Endometrium (tissue), 2 donors: ENCODE data around the gene CHST9.
"Not testable (repeated sequence)": the region's sequence is repeated elsewhere in the genome, so short reads cannot be mapped to it uniquely, and the experiment has no call there.

Source experiments
- FAIRE-seq: peaks from 2 replicates; lab custom pipeline; 2012; peaks lifted over from hg19 to GRCh38; lab: Jason Lieb, UNC
- donor health status: control.
- donor health status: control.

CHST9 gene

DNA sequence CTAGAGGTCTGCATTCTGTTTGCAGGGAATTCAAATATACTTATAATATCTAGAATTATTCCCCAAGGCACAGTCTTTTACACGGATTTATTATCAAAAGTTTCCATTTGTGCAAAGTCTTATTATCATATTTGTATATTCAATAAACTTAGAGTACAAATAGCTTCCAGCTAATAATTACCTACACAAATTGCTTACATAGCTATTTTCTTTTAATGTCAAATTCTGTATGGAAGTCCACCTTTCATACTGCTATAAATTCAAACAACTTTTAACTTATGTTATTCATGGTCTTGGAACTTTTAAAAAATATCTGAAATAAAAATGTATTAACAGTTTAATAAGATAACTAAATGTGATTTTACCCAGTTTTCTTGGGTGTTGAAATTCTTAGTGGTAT is 13.1 kb downstream of the CHST9 start:
- no peak for FAIRE-seq

DNA sequence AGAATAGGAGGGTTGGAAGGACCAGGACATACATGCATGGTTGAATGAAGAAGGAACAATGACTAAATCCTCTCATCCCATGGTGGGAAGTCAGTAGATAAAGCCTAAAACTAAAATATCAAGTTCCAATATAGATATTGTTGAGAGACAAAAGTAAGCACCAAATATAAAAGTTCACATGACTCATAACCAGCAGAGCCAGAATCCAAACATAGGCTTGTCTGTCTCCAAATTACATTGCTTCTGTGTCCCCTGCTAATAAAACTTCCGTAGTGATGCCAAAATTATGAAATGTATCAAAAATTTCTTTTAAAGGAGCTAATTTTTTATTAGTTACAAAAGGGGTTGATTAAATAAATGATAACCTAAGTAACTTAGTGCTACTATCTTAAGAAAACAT is 19.7 kb downstream of the CHST9 start:
- FAIRE-seq: no peak

DNA sequence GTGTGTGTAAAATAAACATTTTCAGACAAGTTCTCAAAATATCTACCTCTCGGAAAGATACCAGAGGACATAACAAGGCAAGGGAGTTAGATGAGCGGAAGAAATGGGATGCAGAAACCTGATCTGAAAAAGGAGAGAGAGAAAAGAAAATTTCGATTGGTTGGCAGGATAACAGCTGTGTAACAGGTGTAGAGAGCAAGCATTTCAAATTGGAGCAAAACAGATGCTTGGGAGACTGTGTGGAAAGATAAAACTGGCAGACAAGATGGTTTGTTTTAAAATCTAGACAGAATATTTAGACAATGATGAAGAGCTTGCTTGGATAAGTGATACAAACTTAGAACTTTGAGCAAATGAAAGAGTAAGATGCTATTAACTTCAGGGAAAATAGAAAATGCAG is 20.2 kb downstream of the CHST9 start:
- no peak for FAIRE-seq

DNA sequence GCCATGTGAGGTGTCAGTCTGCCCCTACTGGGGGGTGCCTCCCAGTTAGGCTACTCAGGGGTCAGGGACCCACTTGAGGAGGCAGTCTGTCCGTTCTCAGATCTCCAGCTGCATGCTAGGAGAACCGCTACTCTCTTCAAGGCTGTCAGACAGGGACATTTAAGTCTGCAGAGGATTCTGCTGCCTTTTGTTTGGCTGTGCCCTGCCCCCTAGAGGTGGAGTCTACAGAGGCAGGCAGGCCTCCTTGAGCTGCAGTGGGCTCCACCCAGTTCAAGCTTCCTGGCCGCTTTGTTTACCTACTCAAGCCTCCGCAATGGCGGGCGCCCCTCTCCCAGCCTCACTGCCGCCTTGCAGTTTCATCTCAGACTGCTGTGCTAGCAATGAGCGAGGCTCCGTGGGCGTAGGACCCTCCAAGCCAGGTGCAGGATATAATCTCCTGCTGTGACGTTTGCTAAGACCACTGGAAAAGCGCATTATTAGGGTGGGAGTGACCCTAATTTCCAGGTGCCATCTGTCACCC is 21.9 kb downstream of the CHST9 start:
- not testable (repeated sequence) for FAIRE-seq

DNA sequence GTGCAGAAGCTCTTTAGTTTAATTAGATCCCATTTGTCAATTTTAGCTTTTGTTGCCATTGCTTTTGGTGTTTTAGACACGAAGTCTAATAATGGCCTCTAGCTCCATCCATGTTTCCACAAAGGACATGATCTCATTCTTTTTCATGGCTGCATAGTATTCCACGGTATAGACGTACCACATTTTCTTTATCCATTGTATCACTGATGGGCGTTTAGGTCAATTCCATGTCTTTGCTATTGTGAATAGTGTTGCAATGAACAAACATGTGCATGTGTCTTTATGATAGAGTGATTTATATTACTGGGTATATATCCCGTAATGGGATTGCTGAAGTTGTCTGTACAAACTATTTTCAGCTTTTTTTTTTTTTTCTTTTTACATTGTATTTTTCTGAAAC is 35.9 kb downstream of the CHST9 start:
- FAIRE-seq: not testable (repeated sequence)

GRCh38 chr18:27144672-27145071 is 40.4 kb downstream of the CHST9 start:
- no peak for FAIRE-seq

- FAIRE-seq: no peak
Observed at GRCh38 chr18:27143580-27144287, 41.4 kb downstream of the CHST9 start.

- FAIRE-seq: no peak
Observed at GRCh38 chr18:27142891-27143290, 42.2 kb downstream of the CHST9 start.

GRCh38 chr18:27141876-27142275 is 43.2 kb downstream of the CHST9 start:
- no peak for FAIRE-seq

DNA sequence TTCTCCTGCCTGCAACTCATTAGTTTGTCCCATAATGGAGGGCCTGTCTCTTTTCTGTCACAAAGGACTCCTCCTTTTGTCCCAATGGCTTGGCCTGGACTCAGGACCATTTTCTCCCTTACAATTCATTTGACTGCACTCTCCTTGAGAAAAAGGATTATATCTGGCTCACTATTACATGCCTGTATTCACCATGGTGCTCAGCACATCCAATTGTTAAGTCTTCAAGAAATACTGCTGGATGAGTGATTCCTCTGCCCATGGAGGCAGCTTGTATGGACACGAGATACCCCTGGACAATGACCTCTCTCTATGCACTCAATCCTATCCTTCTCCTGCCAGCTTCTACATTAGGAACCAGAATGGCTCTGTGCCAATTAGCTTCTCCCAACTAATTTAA is 47.0 kb downstream of the CHST9 start:
- FAIRE-seq: no peak

DNA sequence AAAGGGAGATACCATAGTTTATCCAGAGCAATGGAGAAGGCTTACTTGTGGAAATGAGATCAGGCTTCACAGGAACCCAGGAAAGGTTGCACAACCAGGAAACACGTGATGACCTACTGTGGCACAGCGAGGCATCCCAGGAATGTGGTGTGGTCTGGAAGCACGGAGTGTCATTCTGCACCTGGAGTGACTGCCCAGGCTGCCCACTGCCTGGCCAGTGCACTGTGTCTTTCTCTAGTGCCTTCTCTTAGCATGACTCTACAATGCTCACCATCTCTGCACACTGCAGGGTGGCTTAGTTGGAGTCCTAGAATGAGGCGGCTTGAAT is 48.9 kb downstream of the CHST9 start:
- FAIRE-seq: no peak

DNA sequence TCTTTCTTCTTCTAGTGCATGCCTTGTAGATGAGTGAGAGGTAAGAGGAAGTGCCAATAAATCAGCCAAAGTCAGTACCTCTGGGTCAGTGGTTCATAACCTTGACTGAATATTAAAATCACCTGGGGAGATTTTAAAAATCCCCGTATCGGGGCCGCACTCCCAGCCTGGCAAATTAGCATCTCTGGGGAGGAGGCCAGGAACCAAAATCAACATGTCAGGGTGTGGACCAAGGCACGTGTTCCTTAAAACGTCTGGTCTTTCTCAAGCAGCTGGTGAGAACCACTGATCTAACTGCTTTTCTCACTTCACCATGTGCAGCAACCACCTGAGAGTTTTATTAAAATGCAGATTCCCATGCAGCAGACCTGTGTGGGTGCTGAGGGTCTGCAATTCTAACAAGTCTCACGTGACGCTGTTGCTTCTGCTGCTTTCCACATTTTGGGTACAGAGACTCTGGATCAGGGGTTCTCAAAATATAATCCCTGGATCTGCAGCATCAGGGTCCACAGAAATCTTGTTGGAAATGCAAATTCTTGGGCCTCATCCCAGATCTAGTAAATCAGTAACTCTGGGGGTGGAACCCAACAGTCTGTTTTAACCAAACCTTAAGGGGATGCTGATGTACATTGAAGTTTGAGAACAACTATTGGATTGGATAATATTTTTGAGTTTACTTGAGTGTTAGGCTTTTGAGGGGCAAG is 49.5 kb downstream of the CHST9 start:
- no peak for FAIRE-seq

GRCh38 chr18:27130065-27130630 is 55.0 kb downstream of the CHST9 start:
- FAIRE-seq: no peak

GRCh38 chr18:27124196-27124595 is 60.9 kb downstream of the CHST9 start:
- FAIRE-seq: no peak

GRCh38 chr18:27121108-27121507 is 64.0 kb downstream of the CHST9 start:
- no peak for FAIRE-seq

DNA sequence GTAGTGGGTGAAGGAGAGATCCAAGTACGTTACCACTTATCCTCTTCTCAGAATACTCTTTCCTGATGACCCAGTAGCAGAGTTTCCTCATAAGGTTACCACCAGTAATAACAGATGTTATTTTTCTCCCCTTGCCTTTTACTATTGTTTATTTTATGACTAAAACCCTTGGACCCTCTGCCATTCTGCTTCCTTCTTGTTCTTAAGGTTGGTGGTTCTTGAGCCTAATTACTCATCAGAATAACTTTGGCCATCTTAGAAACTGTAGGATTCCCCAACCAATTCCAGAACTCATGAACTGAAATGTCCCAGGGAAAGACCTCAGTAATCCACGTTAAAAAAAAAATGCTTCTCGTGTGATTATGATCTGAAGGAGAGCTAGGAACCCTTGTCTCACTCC is 64.9 kb downstream of the CHST9 start:
- FAIRE-seq: no peak

DNA sequence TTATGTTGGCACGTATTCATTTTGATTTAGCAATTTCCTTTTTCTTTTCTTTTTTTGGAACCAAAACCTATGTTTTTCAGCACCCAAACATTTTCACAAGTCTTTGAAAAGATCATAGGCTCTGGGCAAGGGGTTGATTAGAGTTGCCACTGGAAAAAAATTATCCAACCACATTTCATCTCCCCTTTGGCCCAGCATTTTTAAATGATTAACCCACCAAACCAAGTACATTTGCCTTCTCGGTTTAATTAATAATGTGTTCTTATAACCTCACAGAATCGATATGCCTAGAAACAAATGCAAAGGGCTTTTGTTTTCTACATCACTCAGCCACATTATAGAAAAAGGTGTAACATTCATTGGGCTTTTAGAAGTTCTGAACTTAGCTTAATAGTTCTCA is 66.1 kb downstream of the CHST9 start:
- FAIRE-seq: no peak

DNA sequence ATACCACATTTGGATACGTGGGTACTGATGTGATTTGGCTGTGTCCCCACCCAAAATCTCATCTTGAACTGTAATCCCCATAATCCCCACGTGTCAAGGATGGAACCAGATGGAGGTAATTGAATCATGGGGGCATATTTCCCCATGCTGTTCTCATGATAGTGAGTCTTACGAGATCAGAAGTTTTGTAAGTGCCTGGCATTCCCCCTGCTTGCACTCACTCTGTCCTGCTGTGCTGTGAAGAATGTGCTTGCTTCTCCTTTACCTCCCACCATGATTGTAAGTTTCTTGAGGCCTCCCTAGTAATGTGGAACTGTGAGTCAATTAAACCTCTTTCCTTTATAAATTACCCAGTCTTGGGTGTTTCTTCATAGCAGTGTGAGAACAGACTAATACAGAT is 70.3 kb downstream of the CHST9 start:
- no peak for FAIRE-seq

GRCh38 chr18:27113358-27113757 is 71.8 kb downstream of the CHST9 start:
- FAIRE-seq: no peak

DNA sequence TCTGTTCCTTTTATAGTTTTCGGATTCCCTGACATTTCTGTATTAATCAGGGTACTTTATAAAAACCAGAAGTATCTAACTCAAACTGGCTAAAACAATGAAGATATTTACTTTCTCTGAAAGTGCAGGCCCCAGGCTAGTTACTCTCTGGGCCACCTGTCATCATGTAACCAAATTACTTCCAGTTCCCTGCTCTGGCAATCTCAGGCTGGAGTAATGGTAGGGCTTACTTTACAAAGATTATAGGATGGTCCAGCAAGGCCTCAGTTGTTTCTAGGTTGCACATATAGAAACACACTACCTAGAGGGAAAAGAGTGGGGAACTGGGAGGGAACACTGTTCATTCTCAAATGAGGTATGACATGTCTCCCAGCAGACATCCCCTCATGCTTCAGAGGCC is 74.8 kb downstream of the CHST9 start:
- FAIRE-seq: no peak

DNA sequence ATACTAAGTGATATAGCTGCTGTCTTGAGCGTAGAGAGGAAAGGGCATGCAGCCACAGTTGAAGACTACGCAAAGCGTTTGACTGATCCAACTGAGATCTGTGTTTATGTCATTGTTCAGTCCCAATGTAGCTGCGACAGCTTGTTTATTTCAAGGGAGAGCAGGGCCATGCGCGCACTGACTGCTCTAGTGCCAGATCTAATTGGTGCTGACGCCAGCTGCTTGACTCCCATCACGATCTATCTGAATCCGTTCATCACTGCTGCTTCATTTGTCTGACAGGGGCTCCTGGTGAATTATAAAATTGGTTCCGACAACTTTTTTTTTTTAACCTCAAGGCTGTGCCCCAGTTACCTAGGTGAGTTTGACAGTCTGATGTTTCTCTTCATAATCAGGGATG is 75.7 kb downstream of the CHST9 start:
- no peak for FAIRE-seq

DNA sequence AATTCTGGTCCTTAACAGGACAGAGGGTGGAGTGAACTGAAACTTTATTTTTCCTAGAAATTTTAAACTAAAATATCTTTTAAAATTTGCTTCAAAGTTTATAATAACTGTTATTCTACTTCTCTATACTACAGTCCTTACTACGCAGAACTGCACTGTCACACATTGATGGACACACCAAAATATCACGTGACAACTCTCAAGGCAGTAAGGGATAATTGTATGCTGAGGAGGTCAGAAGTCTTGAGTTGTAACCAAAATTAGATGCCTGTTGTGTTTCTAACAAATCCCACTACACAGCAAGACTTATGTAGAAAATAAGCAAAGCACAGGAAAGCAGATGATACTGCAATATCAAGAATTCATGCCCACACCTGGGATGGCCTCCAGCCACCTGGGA is 76.3 kb downstream of the CHST9 start:
- FAIRE-seq: no peak

GRCh38 chr18:27104743-27105142 is 80.4 kb downstream of the CHST9 start:
- no peak for FAIRE-seq

DNA sequence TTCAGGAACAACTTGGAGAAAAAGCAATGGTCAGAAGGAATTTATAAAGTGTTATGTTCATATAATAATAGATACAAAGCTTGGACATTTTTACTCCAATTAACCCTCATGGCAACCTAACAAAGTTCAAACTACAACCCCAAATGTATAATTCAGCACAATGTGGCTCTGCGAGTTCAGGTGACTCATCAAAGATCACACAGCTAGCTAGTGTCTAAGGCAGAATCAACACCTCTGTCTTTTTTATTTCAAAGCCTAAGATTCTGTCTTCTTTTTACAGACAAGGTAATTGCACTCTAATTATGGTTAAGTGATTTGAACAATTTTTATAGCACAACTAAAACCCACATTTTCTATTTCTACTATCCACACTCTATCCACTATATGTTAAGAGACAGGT is 90.5 kb downstream of the CHST9 start:
- FAIRE-seq: no peak
